ENCODE data around the gene CCDC8.
"Not testable (repeated sequence)": the region's sequence is repeated elsewhere in the genome, so short reads cannot be mapped to it uniquely, and the experiment has no call there.

The CCDC8 gene

DNA sequence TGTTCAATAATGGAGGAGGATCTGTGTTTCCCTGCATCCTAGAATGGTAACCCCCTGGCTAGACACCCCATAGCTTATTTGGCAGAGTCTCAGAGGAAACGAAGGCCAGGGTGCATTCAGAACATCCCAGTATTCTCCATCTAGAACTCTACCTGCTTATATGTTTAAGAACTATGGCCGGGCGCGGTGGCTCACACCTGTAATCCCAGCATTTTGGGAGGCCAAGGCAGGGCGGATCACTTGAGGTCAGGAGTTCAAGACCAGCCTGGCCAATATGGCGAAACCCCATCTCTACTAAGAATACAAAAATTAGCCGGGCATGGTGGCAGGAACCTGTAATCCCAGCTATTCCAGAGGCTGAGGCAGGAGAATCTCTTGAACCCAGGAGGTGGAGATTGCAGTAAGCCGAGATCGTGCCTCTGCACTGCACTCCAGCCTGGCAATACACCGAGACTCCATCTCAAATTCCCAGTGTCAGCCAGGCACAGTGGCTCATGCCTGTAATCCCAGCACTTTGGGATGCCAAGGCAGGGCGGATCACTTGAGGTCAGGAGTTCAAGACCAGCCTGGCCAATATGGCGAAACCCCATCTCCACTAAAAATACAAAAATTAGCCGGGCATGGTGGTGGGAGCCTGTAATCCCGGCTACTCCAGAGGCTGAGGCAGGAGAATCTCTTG is 15.4 kb downstream of the CCDC8 start:
- DNase-seq, result not testable (repeated sequence)

DNA sequence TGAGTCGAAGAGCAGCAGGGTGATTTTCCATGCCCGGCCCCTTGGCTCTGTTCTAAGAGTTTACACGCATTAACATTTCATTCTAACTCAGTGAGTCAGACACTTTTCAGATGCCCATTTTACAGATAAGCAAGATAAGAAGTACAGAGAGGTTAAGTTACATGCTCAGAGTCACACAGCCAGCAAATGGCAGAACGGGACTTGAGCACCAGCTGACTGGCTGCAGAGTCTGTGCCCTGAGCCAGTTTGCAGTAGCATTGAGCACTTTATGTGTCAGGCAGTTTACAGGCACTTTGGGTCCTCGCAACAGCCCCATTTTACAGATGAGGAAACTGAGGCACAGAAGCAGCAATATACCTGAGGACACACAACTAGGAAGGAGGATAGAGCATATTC is 19.0 kb downstream of the CCDC8 start:
- no peak for DNase-seq

DNA sequence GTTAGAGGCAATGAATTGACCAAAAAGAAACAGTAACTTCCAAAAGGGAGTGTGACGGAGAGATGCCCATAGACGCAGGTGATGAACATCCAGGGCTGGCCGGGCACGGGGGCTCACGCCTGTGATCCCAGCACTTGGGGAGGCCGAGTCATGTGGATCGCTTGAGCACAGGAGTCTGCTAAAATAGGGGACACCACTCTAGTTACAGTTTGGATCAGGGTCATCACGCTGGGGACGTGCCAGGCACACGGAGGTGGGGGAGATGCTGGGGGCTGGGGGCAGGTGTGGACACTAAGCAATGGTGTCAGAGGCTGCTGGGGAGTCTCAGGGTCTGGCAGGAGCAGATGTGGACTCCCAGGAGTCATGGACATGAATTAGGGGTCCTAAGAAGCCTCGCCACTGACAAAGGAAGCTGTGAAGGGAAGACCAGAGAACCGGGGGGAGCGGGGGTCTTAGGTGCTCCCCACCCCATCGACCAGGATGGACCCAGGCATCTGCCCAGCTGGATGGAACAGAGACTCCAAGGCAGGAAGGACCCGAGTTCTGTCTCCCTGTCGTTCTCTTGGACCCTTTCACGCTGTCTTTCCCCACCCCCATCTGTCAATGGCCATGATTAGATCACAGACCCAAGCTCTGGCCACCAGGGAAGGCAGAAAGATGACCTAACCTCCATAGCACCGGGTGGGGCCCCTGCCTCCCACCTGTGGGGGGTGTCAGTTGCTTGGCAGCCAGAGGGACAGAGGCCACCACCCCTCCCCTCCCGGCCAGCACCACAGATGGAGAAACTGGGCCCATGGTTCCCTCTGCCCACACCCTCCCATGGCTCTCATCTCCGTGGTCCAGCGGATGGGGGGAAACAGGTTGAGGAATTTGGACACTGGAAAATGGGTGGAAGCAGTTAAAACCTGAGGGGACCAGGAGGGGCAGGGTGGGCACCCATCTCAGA is 19.6 kb downstream of the CCDC8 start:
- DNase-seq, result no peak

DNA sequence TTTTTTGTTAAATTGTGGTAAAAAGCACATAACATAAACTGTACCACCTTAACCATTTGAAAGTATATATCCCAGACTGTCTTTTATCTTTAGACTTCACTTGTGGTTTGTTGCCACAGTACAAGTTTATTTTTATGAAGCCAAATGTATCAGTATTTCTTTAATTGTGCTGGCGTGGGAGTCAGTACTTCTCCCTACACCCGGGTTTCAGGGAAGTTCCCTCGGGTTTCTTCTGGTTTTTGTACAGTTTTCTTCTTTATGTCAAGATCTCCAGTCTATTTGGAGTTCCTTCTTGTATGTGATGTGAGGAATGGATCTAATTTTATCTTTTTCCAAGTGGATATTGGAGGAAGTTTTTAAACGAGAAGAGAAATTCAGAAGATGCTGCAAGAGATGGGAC is 20.5 kb downstream of the CCDC8 start:
- no peak for DNase-seq

DNA sequence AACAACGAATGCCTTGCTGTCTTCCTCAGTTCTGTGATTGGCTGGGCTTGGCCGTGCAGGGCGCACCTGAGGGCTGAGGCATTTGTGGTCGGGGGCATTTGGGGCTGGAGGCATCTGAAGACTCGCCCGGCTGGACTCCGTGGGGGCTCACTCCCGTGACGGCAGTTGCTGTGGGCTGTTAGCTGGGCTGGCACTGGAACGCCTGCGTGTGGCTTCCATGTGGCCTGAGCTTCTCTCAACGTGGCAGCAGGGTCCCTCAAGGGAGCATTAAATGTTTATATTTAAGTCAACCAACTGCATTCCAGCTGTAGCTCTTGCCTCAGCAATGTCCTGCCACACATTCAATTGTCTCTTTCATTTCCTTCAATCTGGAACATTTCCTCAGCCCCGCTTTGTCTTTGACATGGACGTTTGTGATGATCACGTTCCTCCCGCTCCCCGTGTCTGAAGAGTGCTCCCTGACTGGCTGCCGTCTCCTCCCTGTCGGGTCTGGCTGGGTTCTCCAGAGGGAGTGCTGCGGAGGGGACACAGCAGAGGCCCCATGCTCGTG is 21.0 kb downstream of the CCDC8 start:
- no peak for DNase-seq

DNA sequence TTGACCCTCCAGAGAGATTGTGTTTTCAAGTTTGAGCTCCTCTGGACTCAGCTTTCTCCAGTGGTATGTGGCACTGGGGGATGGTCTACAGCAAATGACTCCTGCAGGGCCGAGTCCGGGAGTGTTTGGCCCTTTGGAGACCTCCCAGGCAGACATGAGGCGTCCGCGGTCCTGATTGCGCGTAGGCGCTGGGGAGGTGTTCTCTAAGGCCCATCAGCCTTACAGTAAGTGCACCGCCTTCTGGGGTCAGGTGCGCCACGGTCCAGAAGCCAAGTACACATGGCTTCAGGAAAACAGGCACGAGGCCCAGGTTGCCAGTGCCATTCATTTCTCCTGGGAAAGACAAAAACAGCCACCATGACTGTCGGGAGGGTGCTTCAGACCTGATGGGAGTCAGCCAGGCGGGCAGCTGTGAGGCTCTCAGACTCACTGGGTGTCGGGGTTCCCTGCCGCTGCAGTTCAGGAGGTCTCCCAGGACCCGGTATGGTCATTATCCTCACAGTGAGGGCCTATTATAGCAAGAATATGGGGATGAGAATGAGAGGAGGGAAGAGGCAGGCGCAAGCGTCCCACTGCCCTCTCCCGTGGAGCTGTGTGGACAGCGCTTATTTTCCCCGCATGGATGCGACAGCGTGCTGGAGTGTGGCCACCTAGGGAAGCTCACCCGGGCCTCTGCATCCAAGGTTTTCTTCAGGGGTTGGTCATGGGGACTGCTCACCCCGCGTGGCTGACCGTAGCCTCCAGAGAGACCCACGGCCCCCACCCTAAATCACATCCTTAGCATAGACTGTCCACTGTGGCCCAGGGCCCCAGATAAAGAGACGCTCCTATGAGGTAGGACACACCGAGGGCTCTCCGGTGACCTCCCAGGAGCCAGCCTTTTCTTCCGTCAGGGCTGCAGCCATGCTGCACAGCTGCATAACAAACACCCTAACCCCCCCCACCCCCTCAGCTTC is 21.8 kb downstream of the CCDC8 start:
- DNase-seq, result no peak

DNA sequence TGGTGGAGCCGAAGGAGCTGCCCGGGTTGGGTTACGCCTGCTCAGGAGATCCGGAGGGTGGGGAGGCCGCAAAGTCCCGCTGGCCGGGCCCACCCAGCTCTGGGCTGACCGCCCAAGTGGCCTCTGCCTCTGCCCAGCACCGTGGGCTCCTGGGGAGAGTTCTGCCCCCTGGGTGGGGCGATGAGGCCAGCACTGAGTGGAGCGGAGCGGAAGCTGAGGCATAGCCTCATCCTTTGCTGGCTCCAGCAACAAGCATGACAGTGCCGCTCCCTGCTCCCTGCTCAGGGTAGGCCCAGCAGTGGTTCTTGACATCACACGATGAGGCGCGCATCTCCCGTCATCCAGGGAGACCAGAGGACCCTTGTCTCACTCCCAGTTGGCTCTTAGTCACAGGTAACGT is 22.5 kb downstream of the CCDC8 start:
- no peak for DNase-seq

DNA sequence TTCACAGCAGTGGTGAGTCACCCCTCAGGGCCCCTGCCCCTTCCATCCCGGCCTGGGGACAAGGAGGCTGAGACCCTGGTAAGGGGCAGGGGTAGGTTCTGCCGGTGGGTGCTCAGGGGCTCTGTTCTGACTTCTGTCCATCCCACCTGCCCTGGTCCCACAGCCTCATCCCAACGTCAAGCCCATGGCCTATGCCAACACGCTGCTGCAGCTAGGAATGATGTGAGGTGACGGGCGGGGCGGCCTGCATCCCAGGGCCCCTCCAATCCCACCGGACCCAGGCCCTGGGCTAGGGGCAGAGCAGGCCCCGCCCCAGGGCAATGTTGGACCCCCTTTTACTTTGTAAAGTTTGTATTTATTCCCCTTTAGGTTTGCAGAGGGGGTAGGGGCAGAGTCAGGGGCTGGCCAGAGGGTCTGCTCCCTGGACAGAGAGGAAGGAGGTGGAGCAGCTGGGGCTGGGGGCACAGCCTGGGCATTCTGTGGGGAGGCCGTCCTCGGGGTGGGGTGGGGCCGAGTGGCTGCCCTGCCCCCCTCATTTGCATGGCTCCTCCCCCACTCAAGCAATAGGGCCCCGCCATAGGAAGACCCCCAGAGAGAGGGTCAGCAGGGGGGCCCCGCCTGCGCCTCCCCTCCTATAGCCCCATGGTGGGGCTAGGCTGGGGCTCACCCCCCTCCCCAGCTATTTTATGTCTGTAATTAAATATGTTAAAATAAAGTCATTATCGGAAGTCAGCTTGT is 23.1 kb downstream of the CCDC8 start:
- no peak for DNase-seq

DNA sequence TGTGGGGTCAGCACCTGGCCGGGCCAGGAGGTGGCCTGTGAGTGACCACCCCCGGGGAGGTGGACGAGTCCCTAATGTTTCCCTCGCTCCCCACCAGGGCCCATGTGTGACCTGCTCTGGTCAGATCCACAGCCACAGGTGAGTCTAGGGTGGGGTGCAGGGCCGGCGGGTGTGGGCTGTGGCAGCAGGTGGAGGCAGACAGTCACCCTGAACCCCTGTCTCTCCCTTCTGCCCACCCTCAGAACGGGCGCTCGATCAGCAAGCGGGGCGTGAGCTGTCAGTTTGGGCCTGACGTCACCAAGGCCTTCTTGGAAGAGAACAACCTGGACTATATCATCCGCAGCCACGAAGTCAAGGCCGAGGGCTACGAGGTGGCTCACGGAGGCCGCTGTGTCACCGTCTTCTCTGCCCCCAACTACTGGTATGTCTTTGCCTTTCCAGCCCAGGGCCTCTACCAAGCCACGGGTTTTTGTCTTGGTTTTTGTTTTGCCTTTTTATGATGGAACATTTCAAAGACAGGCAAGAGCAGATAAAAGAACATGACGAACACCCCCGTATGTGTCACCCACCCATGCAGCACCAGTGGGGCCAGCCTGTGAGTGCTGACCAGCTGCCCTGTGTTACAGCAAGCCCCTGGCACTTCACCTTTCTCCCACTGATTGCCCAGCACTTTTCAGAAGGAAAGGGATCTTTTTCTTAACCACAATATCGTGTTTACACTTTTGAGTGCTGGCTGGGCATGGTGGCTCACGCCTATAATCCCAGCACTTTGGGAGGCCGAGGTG is 24.9 kb downstream of the CCDC8 start:
- no peak for DNase-seq

DNA sequence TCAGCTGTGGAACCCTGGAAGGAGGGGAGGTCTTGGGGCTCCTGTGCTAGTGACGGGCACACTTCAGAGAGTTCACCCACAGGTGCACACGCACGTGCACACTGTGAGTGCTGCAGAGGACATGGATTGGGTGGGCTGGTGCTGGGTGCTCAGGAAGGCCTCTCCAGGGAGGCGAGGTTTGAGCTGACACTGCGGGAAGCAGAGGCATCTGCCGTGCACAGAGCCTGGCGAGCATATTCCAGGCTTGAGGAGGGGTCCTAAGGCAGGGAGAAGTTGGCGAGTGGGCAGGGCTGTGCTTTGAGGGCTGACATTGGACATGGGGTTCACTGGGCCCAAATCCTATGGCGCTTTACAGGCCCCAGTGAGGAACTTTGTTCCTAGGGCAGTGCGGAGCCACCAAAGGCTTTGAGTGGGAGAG is 25.6 kb downstream of the CCDC8 start:
- DNase-seq, result no peak

DNA sequence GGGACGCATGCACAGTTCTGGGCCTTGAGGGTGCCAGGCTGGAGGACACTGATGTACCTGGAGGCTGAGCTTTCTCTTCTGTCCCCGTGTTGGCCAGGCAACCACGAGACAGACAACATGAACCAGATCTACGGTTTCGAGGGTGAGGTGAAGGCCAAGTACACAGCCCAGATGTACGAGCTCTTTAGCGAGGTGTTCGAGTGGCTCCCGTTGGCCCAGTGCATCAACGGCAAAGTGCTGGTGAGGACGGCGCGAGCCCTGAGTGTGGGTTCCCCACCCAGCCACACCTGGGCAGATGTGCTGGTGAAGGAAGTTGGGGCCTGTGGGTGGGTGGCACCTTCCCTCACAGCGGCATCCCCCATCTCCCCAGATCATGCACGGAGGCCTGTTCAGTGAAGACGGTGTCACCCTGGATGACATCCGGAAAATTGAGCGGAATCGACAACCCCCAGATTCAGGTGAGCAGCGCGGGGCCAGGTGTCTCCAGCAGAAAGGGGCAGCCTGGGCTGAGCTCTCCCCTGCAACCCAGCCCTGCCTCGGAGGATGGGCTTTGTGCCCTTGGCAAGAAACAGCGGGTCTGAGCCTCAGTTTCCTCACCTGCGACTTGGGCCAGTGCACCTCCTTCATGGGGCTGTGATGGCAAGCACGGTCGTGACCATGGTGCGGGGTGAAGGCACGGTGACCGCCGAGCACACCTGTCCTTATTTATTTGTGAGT is 26.2 kb downstream of the CCDC8 start:
- no peak for DNase-seq

DNA sequence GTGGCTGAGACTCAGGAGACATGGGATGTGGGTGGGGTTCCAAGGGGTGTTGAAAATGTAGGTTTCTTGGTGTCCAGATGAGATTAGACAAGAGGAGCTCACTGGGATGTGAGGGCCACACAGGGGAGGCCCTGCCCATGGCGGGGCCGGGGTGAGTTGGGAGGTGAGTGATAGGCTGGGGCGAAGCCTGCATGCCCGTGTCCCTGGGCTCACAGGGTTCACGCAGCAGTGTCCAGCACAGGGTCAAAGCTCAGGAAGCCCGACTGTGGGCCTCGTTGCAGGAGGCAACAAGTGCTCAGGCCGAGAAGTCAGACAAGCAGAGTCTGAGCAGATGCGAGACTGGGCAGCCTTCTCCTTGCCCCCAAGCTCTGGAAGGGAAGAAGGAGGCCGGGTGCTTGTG is 27.2 kb downstream of the CCDC8 start:
- DNase-seq, result no peak

DNA sequence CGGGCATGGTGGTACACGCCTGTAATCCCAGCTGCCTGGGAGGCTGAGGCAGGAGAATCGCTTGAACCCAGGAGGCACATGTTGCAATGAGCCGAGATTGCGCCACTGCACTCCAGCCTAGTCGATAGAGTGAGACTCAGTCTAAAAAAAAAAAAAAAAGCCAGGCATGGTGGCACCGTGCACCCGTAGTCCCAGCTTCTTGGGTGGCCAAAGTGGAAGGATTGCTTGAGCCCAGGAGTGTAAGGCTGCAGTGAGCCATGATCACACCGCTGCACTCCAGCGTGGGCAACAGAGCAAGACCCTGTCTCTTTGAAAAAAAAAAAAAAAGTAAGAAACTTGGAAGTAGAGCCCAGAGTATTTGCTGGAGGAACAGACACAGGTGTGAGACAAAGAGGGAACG is 27.7 kb downstream of the CCDC8 start:
- no peak for DNase-seq

DNA sequence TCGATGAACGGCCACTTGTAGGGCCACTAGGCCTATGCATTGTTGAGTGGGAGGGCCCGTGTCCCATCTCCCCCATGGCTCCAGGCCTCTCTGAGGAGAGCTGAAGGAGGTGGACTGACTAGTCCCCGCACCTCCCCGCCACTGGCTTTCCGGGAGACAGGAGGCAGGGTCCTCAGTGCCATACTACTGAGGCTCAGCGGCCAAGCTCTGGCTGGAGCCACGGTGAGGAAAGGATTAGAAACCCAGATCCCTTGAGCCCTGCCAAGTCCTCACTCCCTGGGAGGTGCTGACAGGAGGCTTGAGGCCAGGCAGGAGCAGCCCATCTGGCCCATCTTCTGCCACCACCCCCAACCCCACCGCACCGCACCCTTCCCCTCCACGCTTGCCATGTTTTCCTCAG is 29.0 kb downstream of the CCDC8 start:
- DNase-seq, result no peak

DNA sequence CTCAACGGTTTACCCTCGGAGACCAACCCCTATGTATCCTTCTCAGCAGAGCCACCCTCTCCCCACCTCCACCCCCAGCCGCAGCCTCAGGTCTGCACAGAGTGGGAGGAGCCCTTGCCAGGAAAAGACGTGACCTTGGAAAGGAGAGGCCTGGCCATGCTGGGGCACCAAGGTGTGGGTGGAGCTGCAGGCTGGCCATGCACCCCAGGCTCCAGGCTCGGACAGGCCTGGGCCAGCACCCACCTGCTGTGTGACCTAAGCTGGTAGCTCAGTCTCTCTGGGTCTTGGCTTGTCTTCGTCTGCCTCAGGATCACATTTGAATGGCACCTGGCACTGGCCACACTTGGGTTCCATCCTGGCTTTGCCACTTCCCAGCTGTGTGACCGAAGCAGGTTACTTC is 29.5 kb downstream of the CCDC8 start:
- DNase-seq, result no peak

DNA sequence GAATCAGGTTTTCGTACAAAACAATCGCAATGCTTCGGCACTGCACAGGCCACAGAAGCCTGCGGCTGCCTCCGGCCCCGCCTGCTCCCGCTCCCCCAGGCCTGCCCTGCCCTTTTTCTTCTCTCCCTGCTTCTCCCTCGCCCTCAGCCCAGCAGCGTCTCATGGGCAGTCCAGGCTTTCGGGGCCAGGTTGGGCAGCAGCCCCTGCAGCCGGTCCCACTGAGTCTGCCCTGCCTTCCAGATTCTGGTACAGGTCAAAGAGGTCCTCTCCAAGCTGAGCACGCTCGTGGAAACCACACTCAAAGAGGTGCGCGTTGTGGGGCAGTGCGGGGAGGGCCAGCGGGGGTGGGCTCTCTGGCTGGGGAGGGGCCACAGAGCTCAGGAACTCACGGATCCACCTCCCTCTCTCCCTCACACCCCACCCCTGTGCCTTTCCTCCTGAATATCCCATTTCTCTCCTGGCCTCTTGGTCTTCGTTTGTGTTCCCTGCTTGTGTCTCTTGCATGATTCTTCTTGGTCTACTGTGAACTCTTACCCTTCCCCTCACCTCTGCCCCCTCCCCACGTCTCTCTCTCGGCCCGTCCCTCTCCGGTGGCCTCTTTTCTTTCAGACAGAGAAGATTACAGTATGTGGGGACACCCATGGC is 30.1 kb downstream of the CCDC8 start:
- DNase-seq, result no peak

DNA sequence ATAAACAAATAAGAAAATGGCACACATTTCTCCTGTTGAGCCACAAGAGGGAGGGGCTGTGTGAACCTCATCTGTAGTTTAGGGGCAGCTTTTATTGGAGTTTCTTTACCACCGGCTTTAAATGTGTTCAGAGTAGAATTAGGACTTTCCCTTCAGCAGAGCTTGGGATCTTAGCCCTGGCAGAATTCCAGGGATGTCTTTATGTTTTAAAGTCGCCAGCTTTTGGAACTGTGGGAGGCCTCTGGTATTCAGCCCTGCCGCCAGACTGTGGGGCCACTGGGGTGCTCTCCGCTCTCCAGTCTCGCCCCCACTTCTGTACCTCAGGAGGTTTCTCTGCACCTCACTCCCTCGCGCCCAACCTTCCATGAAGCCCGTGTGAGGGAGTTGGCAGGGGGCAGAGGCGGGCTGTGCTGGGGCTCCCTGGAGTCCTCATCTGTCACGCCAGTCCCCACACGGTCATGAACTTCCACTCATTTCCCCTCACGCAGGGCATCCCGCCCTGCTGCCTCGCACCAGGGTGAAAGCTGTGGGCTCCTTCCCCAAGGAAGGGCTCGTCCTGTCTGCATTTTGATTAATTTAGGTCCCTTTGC is 31.5 kb downstream of the CCDC8 start:
- no peak for DNase-seq

DNA sequence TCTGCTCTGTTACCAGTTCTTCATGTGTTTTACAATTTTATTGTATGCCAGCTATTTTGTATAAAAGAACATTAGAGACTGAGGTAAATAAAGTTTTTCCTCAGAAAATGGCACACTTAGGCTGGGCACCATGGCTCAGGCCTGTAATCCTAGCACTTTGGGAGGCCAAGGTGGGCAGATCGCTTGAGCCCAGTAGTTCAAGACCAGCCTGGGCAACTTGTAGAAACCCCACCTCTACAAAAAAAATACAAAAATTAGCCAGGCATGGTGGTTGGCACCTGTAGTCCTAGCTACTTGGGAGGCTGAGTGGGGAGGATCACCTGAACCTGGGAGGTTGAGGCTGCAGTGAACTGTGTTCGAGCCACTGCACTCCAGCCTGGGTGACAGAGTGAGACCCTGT is 32.0 kb downstream of the CCDC8 start:
- DNase-seq, result no peak

DNA sequence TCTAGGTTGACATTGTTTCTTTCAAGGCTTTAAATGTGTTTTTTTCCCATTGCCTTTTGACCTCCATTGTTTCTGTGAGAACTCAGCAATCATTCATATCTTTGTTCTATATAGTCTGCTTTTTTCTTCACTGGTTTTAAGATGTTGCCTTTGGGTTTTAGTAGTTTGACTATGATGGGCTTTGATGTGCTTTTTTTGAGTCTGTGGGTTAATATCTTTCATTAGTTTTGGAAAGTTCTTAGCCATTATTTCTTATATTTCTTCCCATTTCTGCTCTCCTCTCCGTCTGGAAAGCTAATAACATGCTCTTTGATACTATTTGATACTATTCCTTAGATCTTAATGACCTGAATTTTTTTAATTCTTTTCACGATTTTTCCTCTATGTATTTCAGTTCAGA is 32.7 kb downstream of the CCDC8 start:
- no peak for DNase-seq

DNA sequence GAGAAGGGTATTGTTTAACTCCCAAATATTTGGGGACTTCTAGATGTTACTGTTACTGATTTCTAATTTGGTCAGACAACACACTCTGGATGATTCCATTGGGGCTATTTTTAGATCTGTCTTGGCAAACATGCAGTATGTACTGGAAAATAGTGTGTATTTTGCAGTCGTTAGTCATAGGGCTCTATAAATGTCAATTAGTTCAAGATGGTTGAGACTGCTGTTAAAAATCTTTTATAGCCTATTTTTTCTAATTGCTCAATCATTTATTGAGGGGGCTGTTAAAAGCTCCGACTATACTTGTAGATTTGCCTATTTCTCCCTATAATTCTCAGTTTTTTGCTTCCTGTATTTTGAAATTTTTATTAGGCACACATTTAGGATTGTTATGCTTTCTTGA is 35.1 kb downstream of the CCDC8 start:
- no peak for DNase-seq
